Testis (tissue), 2 donors: ENCODE results near the gene AGBL4.

Experiments used
- CTCF ChIP-seq, 3 experiments: fragments of 450-650 bp in 2 of 3; fragments of 200-600 bp in 1 of 3; sonication (generic) in 1 of 3; IDR thresholded peaks; one replicate each; pipeline ENCODE4 v1.5.1; 2016 to 2019; ENCODE audit warnings: antibody characterized with exemption in 3 of 3, mild to moderate bottlenecking in 2 of 3, moderate library complexity in 1 of 3
- POLR2A ChIP-seq: fragments of 450-650 bp; IDR thresholded peaks from one replicate; pipeline ENCODE4 v1.6.1; 2017; ENCODE audit warnings: antibody characterized with exemption, mild to moderate bottlenecking, moderate library complexity

DNA sequence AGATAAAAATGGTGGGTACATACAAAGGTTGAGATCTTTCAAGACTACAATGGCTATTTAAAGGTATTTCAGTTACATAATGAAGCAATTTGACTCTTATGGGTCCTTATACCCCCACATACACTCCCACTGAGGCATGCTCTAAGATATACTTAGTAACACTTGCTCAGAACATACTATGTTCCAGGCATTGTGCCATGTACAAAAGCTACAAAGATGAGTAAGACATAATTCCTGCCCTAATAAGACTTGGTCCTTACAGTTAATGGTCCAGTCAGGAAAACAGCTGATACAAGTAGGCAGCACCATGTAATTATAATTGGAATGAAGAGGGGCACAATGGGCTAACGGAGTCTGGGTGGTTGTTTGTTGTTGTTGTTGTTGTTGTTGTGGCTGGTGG, 1080.4 kb downstream of the AGBL4 start:
- TF ChIP-seq CTCF (IDR thresholded peaks at IDR 0.05) (no peak), POLR2A (no peak)
